Liver (tissue), 9 donors: ENCODE measurements around the gene UBR2. TPM values are rescaled to one million over a fixed set of nuclear protein-coding genes. Genes with fewer than 3 reads are reported as not detected.

ENCODE experiments used
- DNase-seq: peaks from one replicate; pipeline ENCODE4 v3.0.0-alpha.2; 2017; ENCODE audit warnings: low spot score
- H3K27ac ChIP-seq, 2 donors: one replicate each; pipeline ENCODE4 v1.7.0; 2013; ENCODE audit warnings: inconsistent platforms in 2 of 2, low read length in 2 of 2, control low read depth in 1 of 2, low read depth in 1 of 2, mild to moderate bottlenecking in 1 of 2
- H3K27me3 ChIP-seq, 4 donors: one replicate each; pipeline versions ENCODE4 v1.6.1 to v1.7.0; 2013; ENCODE audit warnings: low read length in 3 of 4, inconsistent platforms in 1 of 4, mild to moderate bottlenecking in 1 of 4, moderate library complexity in 1 of 4; ENCODE audit not compliant: control insufficient read depth in 4 of 4, insufficient read depth in 4 of 4
- H3K36me3 ChIP-seq, 4 donors: one replicate each; pipeline versions ENCODE4 v1.6.1 to v1.7.0; 2013; ENCODE audit warnings: low read length in 3 of 4, mild to moderate bottlenecking in 3 of 4, low read depth in 1 of 4, moderate library complexity in 1 of 4; ENCODE audit not compliant: control insufficient read depth in 4 of 4, insufficient read depth in 3 of 4
- H3K4me1 ChIP-seq, 4 donors: one replicate each; pipeline versions ENCODE4 v1.6.1 to v1.7.0; 2013; ENCODE audit warnings: low read length in 3 of 4, mild to moderate bottlenecking in 3 of 4, moderate library complexity in 1 of 4; ENCODE audit not compliant: control insufficient read depth in 4 of 4, insufficient read depth in 4 of 4
- H3K4me3 ChIP-seq, 3 donors: one replicate each; pipeline versions ENCODE4 v1.6.1 to v1.7.0; 2013; ENCODE audit warnings: low read length in 3 of 3, control low read depth in 1 of 3, low read depth in 1 of 3, mild to moderate bottlenecking in 1 of 3
- H3K9ac ChIP-seq, 2 donors: one replicate each; pipeline ENCODE4 v1.7.0; 2013; ENCODE audit warnings: low read length in 2 of 2, mild to moderate bottlenecking in 2 of 2, moderate library complexity in 2 of 2, control low read depth in 1 of 2, low read depth in 1 of 2
- H3K9me3 ChIP-seq, 4 donors: one replicate each; pipeline versions ENCODE4 v1.6.1 to v1.7.0; 2013; ENCODE audit warnings: low read length in 3 of 4; ENCODE audit not compliant: control insufficient read depth in 4 of 4
- EGR1 ChIP-seq, 2 donors: IDR thresholded peaks; 2 replicates each; pipeline ENCODE4 v1.6.1; 2016 to 2018; ENCODE audit warnings: antibody characterized with exemption in 2 of 2, low read depth in 2 of 2
- FOXA1 ChIP-seq: IDR thresholded peaks from 2 replicates; pipeline ENCODE4 v1.6.1; 2016; ENCODE audit warnings: antibody characterized with exemption
- FOXA2 ChIP-seq: IDR thresholded peaks from 2 replicates; pipeline ENCODE4 v1.6.1; 2016; ENCODE audit warnings: antibody characterized with exemption
- GABPA ChIP-seq, 2 donors: IDR thresholded peaks in 1 of 2; conservative IDR thresholded peaks in 1 of 2; 2 replicates each; pipeline ENCODE4 v1.6.1; 2016; ENCODE audit warnings: antibody characterized with exemption in 2 of 2, mild to moderate bottlenecking in 1 of 2, moderate library complexity in 1 of 2
- HNF4G ChIP-seq: IDR thresholded peaks from 2 replicates; pipeline ENCODE4 v1.6.1; 2016; ENCODE audit warnings: antibody characterized with exemption
- JUND ChIP-seq, 2 donors: IDR thresholded peaks; 2 replicates each; pipeline ENCODE4 v1.6.1; 2016; ENCODE audit warnings: antibody characterized with exemption in 2 of 2
- NR2F2 ChIP-seq: IDR thresholded peaks from 2 replicates; pipeline ENCODE4 v1.6.1; 2016; ENCODE audit warnings: antibody characterized with exemption
- RAD21 ChIP-seq, 2 donors: IDR thresholded peaks; 2 replicates each; pipeline ENCODE4 v1.6.1; 2016; ENCODE audit warnings: antibody characterized with exemption in 2 of 2, mild to moderate bottlenecking in 2 of 2
- RXRA ChIP-seq, 2 donors: IDR thresholded peaks; 2 replicates each; pipeline ENCODE4 v1.6.1; 2017 to 2018; ENCODE audit warnings: antibody characterized with exemption in 2 of 2, mild to moderate bottlenecking in 1 of 2
- SP1 ChIP-seq: IDR thresholded peaks from 2 replicates; pipeline ENCODE4 v1.6.1; 2018; ENCODE audit warnings: antibody characterized with exemption, mild to moderate bottlenecking
- TAF1 ChIP-seq: conservative IDR thresholded peaks from 2 replicates; pipeline ENCODE4 v1.6.1; 2016; ENCODE audit warnings: antibody characterized with exemption, mild to moderate bottlenecking
- YY1 ChIP-seq: IDR thresholded peaks from 2 replicates; pipeline ENCODE4 v1.6.1; 2016; ENCODE audit warnings: antibody characterized with exemption, mild to moderate bottlenecking
- WGBS: extraction: QIAGEN DNeasy Blood & Tissue Kit; methylation state at CpG from one replicate; pipeline ENCODE4 v1.1.7; 2013; 5-methylcytosine and 5-hydroxymethylcytosine counted together
- polyA plus RNA-seq, 2 donors: library from polyadenylated mRNA; stranded (reverse) in 1 of 2; unstranded in 1 of 2; fragments of 200-250 nt in 1 of 2; fragments of >200 nt in 1 of 2; fragmentation: Nextera tagmentation in 1 of 2; extraction: Ambion mirVana in 1 of 2; gene quantifications; one replicate each; pipeline versions ENCODE4 v1.2.1 to v1.2.3, GENCODE V29; 2013 to 2015
- total RNA-seq, 2 donors: library from RNA; depleted of rRNA; stranded (reverse); fragments of >200 nt; gene quantifications; one replicate each; pipeline ENCODE4 v1.2.3, GENCODE V29; 2014
- TF ChIP-seq, protein P1 (sequence below): IDR thresholded peaks from 2 replicates; pipeline ENCODE4 v1.6.1; 2016; ENCODE audit warnings: antibody characterized with exemption
- TF ChIP-seq, protein P2 (sequence below): fragments of 150-350 bp; IDR thresholded peaks from 2 replicates; pipeline ENCODE4 v1.5.1; 2017; ENCODE audit warnings: improper control_type of control experiment, low read depth, low read length; ENCODE audit not compliant: missing input control
- TF ChIP-seq, protein P3 (sequence below): IDR thresholded peaks from 2 replicates; pipeline ENCODE4 v1.6.1; 2016; ENCODE audit warnings: antibody characterized with exemption
- TF ChIP-seq, protein P4 (sequence below): IDR thresholded peaks from 2 replicates; pipeline ENCODE4 v1.6.1; 2016; ENCODE audit warnings: antibody characterized with exemption, mild to moderate bottlenecking
- TF ChIP-seq, protein P5 (sequence below): IDR thresholded peaks from 2 replicates; pipeline ENCODE4 v1.6.1; 2016; ENCODE audit warnings: antibody characterized with exemption
- donor health status: healthy.
- donor health status: healthy.
- donor health status: healthy.
- donor health status: healthy.
- donor health status: healthy.

The UBR2 gene
- total and polyA plus RNA-seq, 4 donors = 6.3 to 32.9 (median 19.3) TPM

DNA sequence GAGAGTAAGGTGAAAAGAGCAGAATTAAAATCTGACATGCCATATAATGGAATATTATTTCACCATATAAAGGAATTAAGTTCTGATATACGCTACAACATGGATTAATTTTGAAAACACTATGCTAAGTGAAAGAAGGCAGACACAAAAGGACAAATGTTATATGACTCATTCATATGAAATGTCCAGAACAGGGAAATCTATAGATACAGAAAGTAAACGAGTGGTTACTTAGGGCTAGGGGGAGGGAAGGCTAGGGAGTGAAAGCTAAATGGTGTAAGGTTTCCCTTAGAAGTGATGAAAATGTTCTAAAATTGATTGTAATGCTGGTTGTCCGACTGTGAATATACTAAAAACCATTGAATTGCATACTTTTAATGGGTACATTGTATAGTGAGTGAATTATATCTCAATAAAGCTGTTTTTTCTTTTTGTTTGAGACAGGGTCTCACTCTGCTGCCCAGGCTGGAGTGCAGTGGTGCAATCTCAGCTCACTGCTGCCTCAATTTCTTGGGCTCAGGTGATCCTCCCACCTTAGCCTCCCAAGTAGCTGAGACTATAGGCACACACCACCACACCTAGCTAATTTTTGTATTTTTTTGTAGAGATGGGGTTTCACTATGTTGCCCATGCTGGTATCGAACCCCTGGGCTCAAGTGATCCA lies 150.4 kb downstream of the UBR2 start:
- H3K36me3 ChIP-seq = no peaks in the 10 kb centered on the region
- TF ChIP-seq, protein P1, sequence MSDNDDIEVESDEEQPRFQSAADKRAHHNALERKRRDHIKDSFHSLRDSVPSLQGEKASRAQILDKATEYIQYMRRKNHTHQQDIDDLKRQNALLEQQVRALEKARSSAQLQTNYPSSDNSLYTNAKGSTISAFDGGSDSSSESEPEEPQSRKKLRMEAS = no peak
- TF ChIP-seq RXRA (IDR thresholded peaks at IDR 0.05) = no peak
- no peak for TF ChIP-seq NR2F2
- no peak for TF ChIP-seq SP1
- no peak for TF ChIP-seq EGR1 (IDR thresholded peaks at IDR 0.05; ENCODE audit: low read depth in 2 of 2)
- 82% methylated on average over 4 of the region's 4 CpGs for WGBS
- no peaks in the 10 kb centered on the region for H3K4me1 ChIP-seq
- no peak overlapping the region for H3K9ac ChIP-seq
- H3K9me3 ChIP-seq = peaks cover 0 to 8% (median 2%) of the 10 kb centered on the region in 4 donors
- H3K4me3 ChIP-seq = no peak overlapping the region
- no peak overlapping the region for H3K27ac ChIP-seq
- no peaks in the 10 kb centered on the region for H3K27me3 ChIP-seq
- DNase-seq = no peak

DNA sequence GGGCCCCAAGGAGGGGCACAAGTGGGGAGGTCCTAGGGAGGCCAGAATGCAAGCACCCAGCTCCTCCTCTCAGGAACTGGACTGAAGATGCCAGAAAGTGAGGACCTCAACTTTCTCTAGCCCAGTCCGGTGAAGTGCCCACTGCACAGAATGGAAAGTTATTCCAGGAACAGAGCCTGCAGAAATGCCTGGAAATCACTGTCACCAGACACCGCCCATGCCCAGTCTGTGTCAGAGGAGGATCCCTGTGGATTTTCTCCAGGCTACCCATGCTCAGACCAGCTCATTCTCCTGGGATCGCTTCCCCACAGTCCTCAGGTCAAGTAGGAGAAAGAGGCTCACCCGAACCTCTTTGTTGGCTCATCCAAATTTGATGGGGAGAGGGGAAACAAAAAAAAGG lies 152.0 kb downstream of the UBR2 start:
- no peak for TF ChIP-seq GABPA (IDR thresholded peaks at IDR 0.05 in 1 of 2, conservative IDR thresholded peaks at IDR 0.05 in 1 of 2)
- TF ChIP-seq NR2F2 = no peak
- no peak for TF ChIP-seq FOXA2
- TF ChIP-seq, protein P2, sequence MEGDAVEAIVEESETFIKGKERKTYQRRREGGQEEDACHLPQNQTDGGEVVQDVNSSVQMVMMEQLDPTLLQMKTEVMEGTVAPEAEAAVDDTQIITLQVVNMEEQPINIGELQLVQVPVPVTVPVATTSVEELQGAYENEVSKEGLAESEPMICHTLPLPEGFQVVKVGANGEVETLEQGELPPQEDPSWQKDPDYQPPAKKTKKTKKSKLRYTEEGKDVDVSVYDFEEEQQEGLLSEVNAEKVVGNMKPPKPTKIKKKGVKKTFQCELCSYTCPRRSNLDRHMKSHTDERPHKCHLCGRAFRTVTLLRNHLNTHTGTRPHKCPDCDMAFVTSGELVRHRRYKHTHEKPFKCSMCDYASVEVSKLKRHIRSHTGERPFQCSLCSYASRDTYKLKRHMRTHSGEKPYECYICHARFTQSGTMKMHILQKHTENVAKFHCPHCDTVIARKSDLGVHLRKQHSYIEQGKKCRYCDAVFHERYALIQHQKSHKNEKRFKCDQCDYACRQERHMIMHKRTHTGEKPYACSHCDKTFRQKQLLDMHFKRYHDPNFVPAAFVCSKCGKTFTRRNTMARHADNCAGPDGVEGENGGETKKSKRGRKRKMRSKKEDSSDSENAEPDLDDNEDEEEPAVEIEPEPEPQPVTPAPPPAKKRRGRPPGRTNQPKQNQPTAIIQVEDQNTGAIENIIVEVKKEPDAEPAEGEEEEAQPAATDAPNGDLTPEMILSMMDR = no peak
- TF ChIP-seq, protein P1 = no peak
- no peak for TF ChIP-seq RXRA (IDR thresholded peaks at IDR 0.05)
- no peak for TF ChIP-seq FOXA1
- no peak for TF ChIP-seq SP1
- TF ChIP-seq, protein P3, sequence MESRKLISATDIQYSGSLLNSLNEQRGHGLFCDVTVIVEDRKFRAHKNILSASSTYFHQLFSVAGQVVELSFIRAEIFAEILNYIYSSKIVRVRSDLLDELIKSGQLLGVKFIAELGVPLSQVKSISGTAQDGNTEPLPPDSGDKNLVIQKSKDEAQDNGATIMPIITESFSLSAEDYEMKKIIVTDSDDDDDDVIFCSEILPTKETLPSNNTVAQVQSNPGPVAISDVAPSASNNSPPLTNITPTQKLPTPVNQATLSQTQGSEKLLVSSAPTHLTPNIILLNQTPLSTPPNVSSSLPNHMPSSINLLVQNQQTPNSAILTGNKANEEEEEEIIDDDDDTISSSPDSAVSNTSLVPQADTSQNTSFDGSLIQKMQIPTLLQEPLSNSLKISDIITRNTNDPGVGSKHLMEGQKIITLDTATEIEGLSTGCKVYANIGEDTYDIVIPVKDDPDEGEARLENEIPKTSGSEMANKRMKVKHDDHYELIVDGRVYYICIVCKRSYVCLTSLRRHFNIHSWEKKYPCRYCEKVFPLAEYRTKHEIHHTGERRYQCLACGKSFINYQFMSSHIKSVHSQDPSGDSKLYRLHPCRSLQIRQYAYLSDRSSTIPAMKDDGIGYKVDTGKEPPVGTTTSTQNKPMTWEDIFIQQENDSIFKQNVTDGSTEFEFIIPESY = no peak
- TF ChIP-seq JUND (IDR thresholded peaks at IDR 0.05) = no peak
- TF ChIP-seq, protein P4, sequence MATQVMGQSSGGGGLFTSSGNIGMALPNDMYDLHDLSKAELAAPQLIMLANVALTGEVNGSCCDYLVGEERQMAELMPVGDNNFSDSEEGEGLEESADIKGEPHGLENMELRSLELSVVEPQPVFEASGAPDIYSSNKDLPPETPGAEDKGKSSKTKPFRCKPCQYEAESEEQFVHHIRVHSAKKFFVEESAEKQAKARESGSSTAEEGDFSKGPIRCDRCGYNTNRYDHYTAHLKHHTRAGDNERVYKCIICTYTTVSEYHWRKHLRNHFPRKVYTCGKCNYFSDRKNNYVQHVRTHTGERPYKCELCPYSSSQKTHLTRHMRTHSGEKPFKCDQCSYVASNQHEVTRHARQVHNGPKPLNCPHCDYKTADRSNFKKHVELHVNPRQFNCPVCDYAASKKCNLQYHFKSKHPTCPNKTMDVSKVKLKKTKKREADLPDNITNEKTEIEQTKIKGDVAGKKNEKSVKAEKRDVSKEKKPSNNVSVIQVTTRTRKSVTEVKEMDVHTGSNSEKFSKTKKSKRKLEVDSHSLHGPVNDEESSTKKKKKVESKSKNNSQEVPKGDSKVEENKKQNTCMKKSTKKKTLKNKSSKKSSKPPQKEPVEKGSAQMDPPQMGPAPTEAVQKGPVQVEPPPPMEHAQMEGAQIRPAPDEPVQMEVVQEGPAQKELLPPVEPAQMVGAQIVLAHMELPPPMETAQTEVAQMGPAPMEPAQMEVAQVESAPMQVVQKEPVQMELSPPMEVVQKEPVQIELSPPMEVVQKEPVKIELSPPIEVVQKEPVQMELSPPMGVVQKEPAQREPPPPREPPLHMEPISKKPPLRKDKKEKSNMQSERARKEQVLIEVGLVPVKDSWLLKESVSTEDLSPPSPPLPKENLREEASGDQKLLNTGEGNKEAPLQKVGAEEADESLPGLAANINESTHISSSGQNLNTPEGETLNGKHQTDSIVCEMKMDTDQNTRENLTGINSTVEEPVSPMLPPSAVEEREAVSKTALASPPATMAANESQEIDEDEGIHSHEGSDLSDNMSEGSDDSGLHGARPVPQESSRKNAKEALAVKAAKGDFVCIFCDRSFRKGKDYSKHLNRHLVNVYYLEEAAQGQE = no peak
- TF ChIP-seq RAD21 (IDR thresholded peaks at IDR 0.05) = no peak
- TF ChIP-seq HNF4G = no peak
- TF ChIP-seq, protein P5, sequence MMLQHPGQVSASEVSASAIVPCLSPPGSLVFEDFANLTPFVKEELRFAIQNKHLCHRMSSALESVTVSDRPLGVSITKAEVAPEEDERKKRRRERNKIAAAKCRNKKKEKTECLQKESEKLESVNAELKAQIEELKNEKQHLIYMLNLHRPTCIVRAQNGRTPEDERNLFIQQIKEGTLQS = no peak
- TF ChIP-seq YY1 = no peak
- no peak for TF ChIP-seq TAF1
- TF ChIP-seq EGR1 (IDR thresholded peaks at IDR 0.05; ENCODE audit: low read depth in 2 of 2) = no peak
- Histone ChIP-seq H3K27ac (no peak overlapping the region), H3K4me3 (no peak overlapping the region), H3K9ac (no peak overlapping the region), H3K9me3 (peaks cover 0 to 8% (median 2%) of the 10 kb centered on the region in 4 donors), H3K4me1 (no peaks in the 10 kb centered on the region), H3K27me3 (no peaks in the 10 kb centered on the region), H3K36me3 (no peaks in the 10 kb centered on the region)
- DNase-seq = no peak
- WGBS = 91% methylated on average over 4 of the region's 4 CpGs
